Kidney epithelial cell (primary cell): Measurements from ENCODE around the gene GYPC. TPM values are rescaled to one million over a fixed set of nuclear protein-coding genes. Genes with fewer than 3 reads are reported as not detected.
"Not testable (repeated sequence)": the region's sequence is repeated elsewhere in the genome, so short reads cannot be mapped to it uniquely, and the experiment has no call there.

Experiments
- DNase-seq: peaks from one replicate; pipeline ENCODE4 v3.0.0-alpha.2; 2010; ENCODE audit warnings: low read depth
- H3K27me3 ChIP-seq: 2 replicates; pipeline ENCODE4 v1.6.0; 2011; ENCODE audit warnings: low read length; ENCODE audit not compliant: control insufficient read depth, insufficient read depth
- H3K36me3 ChIP-seq: 2 replicates; pipeline ENCODE4 v1.5.1; 2011; ENCODE audit warnings: low read length; ENCODE audit not compliant: control insufficient read depth, insufficient read depth
- H3K4me3 ChIP-seq: 2 replicates; pipeline ENCODE4 v1.5.1; 2011; ENCODE audit warnings: low read depth, mild to moderate bottlenecking, control low read depth, low read length
- CTCF ChIP-seq: IDR thresholded peaks from 2 replicates; pipeline ENCODE4 v1.5.1; 2011; ENCODE audit warnings: mild to moderate bottlenecking, moderate library complexity, low read length, control low read depth, inconsistent platforms; ENCODE audit not compliant: insufficient read depth, poor library complexity, severe bottlenecking
- total RNA-seq: library from RNA; depleted of rRNA; stranded (reverse); fragments of >200 nt; gene quantifications from 2 replicates; pipeline ENCODE4 v1.2.3, GENCODE V29; 2015

The GYPC gene
- total RNA-seq, 1 donor from 2014 or later, result 127 TPM

GRCh38 chr2:126645211-126645618 lies 10.7 kb upstream of the GYPC start:
- DNase-seq, result no peak
- H3K36me3 ChIP-seq, result no peaks in the 10 kb centered on the region
- no peaks in the 10 kb centered on the region for H3K27me3 ChIP-seq
- TF ChIP-seq CTCF, result no peak
- H3K4me3 ChIP-seq, result no peak overlapping the region

- Histone ChIP-seq H3K27me3 (no peaks in the 10 kb centered on the region), H3K36me3 (no peaks in the 10 kb centered on the region), H3K4me3 (no peak overlapping the region)
- TF ChIP-seq CTCF, result no peak
- DNase-seq, result no peak
Observed at GRCh38 chr2:126646026-126646425, 9.9 kb upstream of the GYPC start.

- not testable (repeated sequence) for H3K4me3 ChIP-seq, H3K27me3 ChIP-seq, DNase-seq, H3K36me3 ChIP-seq
Observed at GRCh38 chr2:126647714-126648344, 8.1 kb upstream of the GYPC start.

GRCh38 chr2:126648345-126648786 lies 7.6 kb upstream of the GYPC start:
- not testable (repeated sequence) for H3K4me3 ChIP-seq, H3K27me3 ChIP-seq, DNase-seq, H3K36me3 ChIP-seq

GRCh38 chr2:126649101-126649500 lies 6.9 kb upstream of the GYPC start:
- no peak for TF ChIP-seq CTCF
- no peak for DNase-seq
- Histone ChIP-seq H3K27me3 (no peaks in the 10 kb centered on the region), H3K36me3 (no peaks in the 10 kb centered on the region), H3K4me3 (no peak overlapping the region)

- no peak for TF ChIP-seq CTCF
- Histone ChIP-seq H3K27me3 (no peaks in the 10 kb centered on the region), H3K36me3 (no peaks in the 10 kb centered on the region), H3K4me3 (no peak overlapping the region)
- no peak for DNase-seq
Observed at GRCh38 chr2:126650994-126651393, 5.0 kb upstream of the GYPC start.

GRCh38 chr2:126652323-126652891 lies 3.6 kb upstream of the GYPC start:
- Histone ChIP-seq H3K4me3 (no peak overlapping the region), H3K36me3 (no peaks in the 10 kb centered on the region), H3K27me3 (no peaks in the 10 kb centered on the region)
- no peak for TF ChIP-seq CTCF
- DNase-seq, result no peak
